ENCODE measurements around the gene HBA2.
"Not testable (repeated sequence)": the region's sequence is repeated elsewhere in the genome, so short reads cannot be mapped to it uniquely, and the experiment has no call there.

HBA2 gene

GRCh38 chr16:176006-176405, 3.3 kb downstream of the HBA2 start:
- not testable (repeated sequence) for DNase-seq

GRCh38 chr16:176477-177382, 4.1 kb downstream of the HBA2 start, which contains the start of gene HBA1:
Gene HBA1, plus strand, starts transcription at chr16:176680. Its CDS starts 37 bp downstream, at chr16:176717.
- not testable (repeated sequence) for DNase-seq

- DNase-seq: no peak
Measured at GRCh38 chr16:177394-177822, 4.7 kb downstream of the HBA2 start.

- DNase-seq: no peak
Measured at GRCh38 chr16:177981-178667, 5.4 kb downstream of the HBA2 start.

GRCh38 chr16:178668-179015, 6.0 kb downstream of the HBA2 start:
- no peak for DNase-seq

- no peak for DNase-seq
Measured at GRCh38 chr16:179211-180092, 6.8 kb downstream of the HBA2 start.

- peak; percentile 44 to 67 (median 64) for DNase-seq
Measured at GRCh38 chr16:180101-180675, 7.5 kb downstream of the HBA2 start, which contains the start of gene HBQ1. Gene HBQ1, plus strand, starts transcription at chr16:180459. Its CDS starts 28 bp downstream, at chr16:180487.

- DNase-seq: peak; percentile 66 to 85 (median 75)
Measured at GRCh38 chr16:180681-181564, 8.2 kb downstream of the HBA2 start.

GRCh38 chr16:181565-182021, 8.9 kb downstream of the HBA2 start:
- no peak for DNase-seq

- no peak for DNase-seq
Measured at GRCh38 chr16:183005-183404, 10.3 kb downstream of the HBA2 start.

GRCh38 chr16:185213-185612, 12.5 kb downstream of the HBA2 start:
- no peak for DNase-seq

- DNase-seq: no peak
Measured at GRCh38 chr16:185691-186090, 13.0 kb downstream of the HBA2 start.

GRCh38 chr16:187330-187729, 14.7 kb downstream of the HBA2 start:
- DNase-seq: peak in 1 of 3 donors; percentile 24

- DNase-seq: no peak
Measured at GRCh38 chr16:188674-189073, 16.0 kb downstream of the HBA2 start.

- DNase-seq: no peak
Measured at GRCh38 chr16:189604-190186, 17.0 kb downstream of the HBA2 start.

GRCh38 chr16:191831-192230, 19.2 kb downstream of the HBA2 start:
- no peak for DNase-seq

- no peak for DNase-seq
Measured at GRCh38 chr16:192686-193085, 20.0 kb downstream of the HBA2 start.

- no peak for DNase-seq
Measured at GRCh38 chr16:193441-193840, 20.8 kb downstream of the HBA2 start.

- no peak for DNase-seq
Measured at GRCh38 chr16:194516-194915, 21.8 kb downstream of the HBA2 start.

- no peak for DNase-seq
Measured at GRCh38 chr16:200388-200787, 27.7 kb downstream of the HBA2 start.

GRCh38 chr16:203246-203645, 30.6 kb downstream of the HBA2 start:
- DNase-seq: no peak
